Fibroblast of skin of right biceps (primary cell): ENCODE results near the gene C4A.
"Not testable (repeated sequence)": the region's sequence is repeated elsewhere in the genome, so short reads cannot be mapped to it uniquely, and the experiment has no call there.

Experiments used
- DNase-seq: peaks from one replicate; pipeline ENCODE4 v3.0.0-alpha.2; 2013

The C4A gene

DNA sequence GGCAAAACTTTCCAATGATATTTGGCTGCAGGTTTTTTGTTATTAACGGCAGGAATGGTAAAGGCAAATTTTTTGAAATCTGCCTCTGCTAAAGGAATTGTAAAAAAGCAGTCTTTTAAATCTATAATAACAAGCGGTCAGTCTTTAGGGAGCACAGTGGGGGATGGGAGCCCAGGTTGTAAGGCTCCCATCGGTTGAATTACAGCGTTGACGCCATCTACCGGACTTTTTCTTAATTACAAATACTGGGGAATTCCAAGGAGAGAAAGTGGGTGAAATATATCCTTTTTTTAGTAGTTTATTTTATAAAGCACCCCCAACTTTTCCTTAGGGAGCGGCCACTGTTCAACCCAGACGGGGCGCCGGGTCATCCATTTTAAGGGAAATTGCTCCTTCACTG is 7.5 kb downstream of the C4A start:
- not testable (repeated sequence) for DNase-seq

DNA sequence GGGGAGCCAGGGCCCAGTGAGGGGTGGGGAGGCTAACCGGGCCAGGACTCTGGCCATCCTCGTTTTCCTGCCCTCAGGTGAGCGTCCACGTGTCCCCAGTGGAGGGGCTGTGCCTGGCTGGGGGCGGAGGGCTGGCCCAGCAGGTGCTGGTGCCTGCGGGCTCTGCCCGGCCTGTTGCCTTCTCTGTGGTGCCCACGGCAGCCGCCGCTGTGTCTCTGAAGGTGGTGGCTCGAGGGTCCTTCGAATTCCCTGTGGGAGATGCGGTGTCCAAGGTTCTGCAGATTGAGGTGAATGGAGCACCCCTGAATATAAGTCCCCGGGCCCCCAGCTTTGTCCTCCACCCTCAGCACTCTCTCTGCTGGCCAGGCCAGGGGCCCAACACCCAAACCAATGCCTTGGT is 12.6 kb downstream of the C4A start:
- DNase-seq = not testable (repeated sequence)

DNA sequence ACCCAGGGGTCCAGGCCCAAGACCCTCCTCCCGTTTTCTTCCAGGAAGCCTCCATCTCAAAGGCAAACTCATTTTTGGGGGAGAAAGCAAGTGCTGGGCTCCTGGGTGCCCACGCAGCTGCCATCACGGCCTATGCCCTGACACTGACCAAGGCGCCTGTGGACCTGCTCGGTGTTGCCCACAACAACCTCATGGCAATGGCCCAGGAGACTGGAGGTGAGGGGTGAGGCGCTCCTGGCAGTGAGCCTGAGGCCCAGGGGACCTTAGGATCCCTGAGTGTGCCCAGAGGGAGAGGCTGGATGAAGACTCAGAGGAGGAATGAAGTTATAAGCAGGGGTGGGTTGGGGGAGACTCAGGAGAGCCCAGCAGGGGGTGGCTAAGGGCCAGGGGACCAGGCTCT is 14.5 kb downstream of the C4A start:
- DNase-seq = not testable (repeated sequence)

DNA sequence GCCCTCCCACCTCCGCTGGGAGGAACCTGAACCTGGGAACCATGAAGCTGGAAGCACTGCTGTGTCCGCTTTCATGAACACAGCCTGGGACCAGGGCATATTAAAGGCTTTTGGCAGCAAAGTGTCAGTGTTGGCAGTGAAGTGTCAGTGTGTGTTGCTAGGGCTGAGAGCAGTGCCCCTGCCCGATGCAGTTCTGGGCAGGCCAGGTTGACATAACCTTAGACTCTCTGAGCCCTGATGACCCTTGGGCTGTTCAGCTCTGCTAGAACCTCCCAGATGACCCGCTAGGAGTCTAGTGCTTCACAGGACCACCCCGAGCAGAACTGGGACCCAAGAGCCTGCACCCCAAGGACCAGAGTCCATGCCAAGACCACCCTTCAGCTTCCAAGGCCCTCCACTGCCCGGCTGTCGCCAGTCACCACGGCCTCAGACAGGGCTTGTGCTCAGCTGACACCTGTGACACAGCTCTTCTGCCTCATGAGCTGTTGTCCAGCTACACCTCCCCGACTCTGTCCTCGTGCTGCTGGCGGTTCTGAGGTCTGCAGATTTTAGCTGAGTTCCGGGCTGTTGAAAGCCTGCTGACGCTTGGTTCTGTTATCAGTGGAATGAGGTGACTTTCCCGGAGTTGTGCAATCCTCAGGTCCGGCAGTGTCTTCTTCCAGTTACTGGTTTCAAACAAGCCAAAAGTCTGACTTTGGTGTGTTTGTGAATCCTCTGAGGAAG is 20.9 kb downstream of the C4A start:
- DNase-seq = not testable (repeated sequence)

DNA sequence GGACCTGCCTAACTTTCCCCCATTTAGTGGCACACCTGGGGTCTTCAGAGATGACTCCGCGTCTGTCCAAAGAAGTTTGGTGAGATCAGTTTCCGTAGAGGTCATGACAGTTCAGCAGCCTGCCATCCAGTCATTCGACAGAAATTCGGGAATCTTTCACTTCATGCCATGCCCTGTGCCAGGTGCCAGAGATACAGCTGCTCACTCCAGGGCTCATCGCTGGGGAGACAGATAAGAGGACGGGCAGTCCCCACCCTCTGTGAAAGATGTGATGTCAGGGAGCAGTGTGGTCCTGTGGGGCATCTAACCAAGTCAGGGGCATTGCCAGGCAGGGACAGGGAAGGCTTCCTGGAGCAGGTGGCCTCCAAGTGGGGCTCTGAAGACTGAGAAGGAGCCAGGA is 21.4 kb downstream of the C4A start:
- DNase-seq = not testable (repeated sequence)

DNA sequence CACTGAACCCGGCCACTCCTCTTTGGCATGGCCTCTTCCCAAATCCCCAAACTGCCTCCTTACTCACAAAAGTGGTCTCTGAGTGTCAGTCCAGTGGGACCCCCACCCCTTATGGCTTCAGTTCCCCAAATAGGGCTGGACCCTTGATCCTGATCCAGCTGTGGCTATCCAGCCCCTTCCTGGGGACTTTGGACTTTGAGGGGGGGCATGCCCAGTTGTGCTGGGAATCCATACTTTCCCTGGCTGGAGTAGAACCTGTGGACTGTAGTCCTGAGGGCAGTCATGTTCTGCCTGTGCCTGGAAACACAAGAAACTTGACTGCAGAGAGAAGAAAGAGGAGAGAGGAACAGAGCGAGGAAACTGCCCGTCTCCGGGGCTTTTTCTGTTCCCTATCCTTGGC is 22.5 kb downstream of the C4A start:
- not testable (repeated sequence) for DNase-seq

DNA sequence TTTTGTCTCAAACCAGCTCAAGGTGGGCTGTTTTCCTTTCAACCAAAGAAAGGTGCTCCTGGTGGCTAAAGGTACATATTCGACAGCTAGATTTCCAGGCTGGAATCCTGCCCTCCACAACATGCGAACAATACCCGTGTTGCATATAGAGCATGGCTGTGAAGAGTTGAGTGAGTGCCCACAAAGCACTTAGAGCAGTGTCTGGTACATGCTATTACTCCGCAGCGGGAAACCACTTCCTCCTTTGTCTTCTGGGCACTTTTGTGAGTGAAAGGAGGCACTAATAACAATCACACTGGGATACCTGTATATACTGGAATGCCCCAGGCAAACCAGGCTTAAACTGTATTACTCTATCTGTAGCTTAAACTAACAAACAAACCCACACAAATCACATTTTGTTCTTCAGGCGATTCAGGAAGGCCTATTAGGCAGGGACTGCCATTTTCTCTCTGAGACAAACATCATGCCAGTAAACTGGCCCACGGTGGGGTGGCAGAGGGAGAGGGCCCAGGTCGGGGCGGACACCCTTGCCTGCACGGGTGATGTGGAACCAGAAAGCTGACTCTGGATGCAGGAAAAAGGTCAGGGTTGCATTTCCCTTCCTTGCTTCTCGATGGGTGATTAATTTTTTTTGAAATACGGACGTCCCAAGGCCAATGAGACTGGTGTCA is 23.1 kb downstream of the C4A start:
- not testable (repeated sequence) for DNase-seq

DNA sequence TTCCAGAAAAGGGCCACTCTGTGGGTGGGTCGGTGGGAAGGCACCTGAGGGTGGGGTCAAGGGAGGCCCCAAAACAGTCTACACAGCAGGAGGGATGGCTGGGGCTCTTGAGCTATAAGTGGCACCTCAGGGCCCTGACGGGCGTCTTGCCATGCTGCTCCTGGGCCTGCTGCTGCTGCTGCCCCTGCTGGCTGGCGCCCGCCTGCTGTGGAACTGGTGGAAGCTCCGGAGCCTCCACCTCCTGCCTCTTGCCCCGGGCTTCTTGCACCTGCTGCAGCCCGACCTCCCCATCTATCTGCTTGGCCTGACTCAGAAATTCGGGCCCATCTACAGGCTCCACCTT is 23.7 kb downstream of the C4A start:
- not testable (repeated sequence) for DNase-seq

DNA sequence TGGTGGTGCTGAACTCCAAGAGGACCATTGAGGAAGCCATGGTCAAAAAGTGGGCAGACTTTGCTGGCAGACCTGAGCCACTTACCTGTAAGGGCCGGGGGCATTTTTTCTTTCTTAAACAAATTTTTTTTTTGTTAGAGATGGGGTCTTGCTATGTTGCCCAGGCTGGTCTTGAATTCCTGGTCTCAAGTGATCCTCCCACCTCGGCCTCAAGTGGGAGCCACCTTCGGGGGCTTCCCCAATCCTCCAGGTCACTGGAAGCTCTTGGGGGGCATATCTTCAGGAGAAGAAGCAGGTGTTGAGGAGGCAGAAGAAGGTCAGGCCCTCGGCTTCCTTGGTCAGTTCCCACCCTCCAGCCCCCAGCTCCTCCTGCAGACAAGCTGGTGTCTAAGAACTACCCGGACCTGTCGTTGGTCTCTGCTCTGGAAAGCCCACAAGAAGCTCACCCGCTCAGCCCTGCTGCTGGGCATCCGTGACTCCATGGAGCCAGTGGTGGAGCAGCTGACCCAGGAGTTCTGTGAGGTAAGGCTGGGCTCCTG is 24.2 kb downstream of the C4A start:
- not testable (repeated sequence) for DNase-seq

DNA sequence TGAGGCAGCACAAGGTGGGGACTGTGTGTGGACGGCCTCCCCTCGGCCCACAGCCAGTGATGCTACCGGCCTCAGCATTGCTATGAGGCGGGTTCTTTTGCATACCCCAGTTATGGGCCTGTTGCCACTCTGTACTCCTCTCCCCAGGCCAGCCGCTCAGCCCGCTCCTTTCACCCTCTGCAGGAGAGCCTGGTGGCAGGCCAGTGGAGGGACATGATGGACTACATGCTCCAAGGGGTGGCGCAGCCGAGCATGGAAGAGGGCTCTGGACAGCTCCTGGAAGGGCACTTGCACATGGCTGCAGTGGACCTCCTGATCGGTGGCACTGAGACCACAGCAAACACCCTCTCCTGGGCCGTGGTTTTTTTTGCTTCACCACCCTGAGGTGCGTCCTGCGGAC is 25.2 kb downstream of the C4A start:
- not testable (repeated sequence) for DNase-seq

DNA sequence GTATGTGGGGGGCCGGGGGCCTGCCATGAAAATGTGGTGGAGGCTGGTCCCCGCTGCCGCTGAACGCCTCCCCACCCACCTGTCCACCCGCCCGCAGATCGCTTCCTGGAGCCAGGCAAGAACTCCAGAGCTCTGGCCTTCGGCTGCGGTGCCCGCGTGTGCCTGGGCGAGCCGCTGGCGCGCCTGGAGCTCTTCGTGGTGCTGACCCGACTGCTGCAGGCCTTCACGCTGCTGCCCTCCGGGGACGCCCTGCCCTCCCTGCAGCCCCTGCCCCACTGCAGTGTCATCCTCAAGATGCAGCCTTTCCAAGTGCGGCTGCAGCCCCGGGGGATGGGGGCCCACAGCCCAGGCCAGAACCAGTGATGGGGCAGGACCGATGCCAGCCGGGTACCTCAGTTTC is 26.2 kb downstream of the C4A start:
- not testable (repeated sequence) for DNase-seq

DNA sequence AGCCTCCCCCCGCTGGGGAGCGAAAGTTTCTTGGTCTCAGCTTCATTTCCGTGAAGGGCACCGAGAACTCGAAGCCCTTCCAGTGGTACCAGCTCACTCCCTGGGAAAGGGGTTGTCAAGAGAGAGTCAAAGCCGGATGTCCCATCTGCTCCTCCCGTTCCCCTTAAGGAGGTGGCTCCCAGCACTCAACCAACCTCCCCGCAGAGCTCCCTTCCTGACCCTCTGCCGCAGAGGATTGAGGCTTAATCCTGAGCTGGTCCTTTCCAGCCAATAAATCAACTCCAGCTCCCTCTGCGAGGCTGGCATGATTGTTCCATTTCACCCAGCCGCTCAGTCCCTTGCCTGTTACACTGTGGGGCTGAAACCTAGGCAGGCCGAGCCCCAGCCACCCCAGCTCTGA is 26.8 kb downstream of the C4A start:
- DNase-seq = not testable (repeated sequence)

DNA sequence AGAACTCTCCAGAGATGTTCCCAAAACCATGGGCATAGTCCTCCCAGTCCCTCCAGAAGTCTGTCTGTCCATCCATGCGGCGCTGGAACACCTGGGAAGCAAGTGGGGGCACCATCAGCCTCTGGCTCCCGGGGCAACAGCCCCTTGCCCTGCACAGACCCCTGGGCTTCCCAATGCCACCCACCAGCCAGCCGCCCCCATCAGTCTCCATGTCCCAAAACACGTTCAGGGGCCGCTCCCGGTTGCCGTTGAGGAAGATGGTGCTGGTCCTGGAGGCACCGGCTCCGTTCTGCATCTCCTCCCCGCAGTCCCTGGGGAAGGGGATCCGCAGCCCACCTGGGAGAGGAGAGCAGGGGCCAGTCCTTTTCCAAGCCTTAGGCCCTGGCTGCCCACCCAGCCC is 27.7 kb downstream of the C4A start:
- not testable (repeated sequence) for DNase-seq

DNA sequence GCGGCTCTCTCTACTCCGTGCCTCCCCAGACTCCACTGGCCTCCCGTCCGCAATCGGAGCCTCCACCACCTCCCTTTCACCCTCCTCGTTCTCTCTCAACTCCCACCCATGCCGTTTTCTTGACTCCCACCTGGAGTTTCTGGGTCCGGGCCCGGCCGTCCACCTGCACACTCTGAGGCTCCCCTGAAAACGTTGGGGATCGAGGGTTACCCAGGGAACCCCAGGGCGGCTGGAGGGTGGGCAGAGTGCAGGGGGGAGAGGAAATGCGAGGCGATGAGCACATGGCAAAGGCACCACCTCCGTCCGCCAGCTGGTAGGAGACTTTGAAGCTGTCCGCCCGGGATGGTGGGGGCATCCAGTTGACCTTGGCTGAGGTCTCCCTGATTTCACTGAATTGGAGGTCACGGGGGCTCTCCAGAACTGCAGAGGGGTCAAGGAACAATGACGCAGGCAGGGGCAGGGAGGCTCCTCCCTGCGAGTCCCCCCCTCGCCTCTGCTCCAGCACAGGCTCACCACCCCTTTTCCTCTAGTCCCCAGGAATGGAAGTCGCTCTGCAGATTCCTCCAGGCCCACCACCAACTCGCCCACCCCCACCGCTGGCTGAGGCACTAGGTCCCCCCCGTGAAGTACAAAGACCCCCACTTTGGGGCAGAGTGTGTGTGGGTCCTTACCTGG is 29.1 kb downstream of the C4A start:
- DNase-seq = not testable (repeated sequence)

DNA sequence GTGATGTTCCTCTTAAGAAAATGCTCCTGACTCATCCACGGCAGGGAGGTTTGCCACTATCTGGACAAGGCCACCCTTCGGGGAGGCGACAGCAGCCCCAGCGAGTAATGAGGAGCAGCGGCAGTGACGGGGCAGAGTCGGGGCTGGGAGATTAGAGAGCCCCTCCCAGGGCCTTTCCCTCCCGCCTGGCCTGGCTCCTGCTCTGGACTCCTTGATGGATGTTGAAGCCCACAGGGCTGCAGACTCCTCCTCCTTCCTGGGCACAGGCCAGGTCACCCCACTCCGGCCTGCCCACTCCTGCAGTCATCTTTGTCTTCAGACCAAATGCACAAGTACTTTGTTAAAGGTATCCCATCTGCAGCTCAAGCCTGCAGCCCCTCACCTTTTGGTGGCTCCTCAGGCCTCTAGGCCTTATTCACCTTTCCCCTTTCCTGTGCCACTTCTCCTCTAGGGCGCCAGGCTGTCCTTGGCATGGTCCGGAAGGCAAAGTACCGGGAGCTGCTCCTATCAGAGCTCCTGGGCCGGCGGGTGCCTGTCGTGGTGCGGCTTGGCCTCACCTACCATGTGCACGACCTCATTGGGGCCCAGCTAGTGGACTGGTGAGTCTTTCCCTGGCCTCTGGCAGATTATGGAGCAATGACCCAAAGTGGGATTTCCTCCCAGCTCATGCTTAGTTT is 31.2 kb downstream of the C4A start:
- DNase-seq = not testable (repeated sequence)

DNA sequence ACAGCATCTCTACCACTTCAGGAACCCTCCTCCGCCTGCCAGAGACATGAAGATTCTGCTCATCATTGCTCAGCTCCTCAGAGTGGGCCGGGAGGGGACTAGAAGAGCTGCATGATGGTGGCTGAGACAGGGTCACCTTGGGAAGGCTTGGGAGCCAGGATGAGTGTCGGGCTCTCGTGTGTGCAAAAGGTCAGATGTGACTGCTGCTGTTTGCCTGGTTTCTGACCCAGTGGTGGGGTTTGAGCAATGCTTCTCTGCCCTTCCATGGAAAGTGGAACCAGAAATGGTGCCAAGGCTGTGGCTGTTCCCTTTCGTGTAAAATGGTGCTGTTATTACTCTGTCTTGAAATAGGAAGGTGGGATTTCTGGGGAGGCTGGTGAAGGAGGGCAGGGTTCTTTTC is 31.9 kb downstream of the C4A start:
- DNase-seq = not testable (repeated sequence)

DNA sequence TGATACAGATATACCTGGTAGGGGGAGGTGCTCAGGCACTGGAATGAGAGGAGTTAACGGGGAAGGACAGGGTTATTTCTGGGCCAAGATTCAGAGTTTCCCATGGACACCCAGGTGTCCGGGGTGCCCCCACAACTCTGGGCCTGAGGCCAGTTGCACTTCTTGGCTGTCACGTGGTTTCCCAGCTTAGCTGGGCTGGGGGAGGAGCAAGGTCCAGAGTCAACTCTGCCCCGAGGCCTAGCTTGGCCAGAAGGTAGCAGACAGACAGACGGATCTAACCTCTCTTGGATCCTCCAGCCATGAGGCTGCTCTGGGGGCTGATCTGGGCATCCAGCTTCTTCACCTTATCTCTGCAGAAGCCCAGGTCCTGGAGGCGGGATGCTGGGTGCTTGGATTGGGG is 32.7 kb downstream of the C4A start, which contains the start of gene C4B:
Gene C4B, plus strand, starts transcription at position 249 of the 400 bp plus-strand sequence. Its CDS starts 51 bp downstream, at position 300.
- DNase-seq = not testable (repeated sequence)

DNA sequence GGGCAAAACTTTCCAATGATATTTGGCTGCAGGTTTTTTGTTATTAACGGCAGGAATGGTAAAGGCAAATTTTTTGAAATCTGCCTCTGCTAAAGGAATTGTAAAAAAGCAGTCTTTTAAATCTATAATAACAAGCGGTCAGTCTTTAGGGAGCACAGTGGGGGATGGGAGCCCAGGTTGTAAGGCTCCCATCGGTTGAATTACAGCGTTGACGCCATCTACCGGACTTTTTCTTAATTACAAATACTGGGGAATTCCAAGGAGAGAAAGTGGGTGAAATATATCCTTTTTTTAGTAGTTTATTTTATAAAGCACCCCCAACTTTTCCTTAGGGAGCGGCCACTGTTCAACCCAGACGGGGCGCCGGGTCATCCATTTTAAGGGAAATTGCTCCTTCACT is 40.2 kb downstream of the C4A start:
- DNase-seq = not testable (repeated sequence)

DNA sequence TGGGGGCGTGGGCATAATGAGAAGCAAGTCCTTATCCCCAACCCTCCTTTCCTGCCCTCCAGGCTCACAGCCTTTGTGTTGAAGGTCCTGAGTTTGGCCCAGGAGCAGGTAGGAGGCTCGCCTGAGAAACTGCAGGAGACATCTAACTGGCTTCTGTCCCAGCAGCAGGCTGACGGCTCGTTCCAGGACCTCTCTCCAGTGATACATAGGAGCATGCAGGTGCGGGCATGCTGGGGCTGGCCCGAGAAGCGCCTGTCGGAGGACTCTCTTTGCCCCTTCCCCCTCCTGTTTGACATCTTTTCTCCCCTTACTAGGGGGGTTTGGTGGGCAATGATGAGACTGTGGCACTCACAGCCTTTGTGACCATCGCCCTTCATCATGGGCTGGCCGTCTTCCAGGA is 46.8 kb downstream of the C4A start:
- DNase-seq = not testable (repeated sequence)

DNA sequence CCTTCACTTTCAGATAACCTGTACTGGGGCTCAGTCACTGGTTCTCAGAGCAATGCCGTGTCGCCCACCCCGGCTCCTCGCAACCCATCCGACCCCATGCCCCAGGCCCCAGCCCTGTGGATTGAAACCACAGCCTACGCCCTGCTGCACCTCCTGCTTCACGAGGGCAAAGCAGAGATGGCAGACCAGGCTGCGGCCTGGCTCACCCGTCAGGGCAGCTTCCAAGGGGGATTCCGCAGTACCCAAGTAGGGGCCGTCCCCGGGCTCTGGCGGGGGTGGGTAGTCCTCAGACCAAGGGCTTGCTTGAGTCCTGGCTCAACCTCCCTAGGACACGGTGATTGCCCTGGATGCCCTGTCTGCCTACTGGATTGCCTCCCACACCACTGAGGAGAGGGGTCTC is 47.7 kb downstream of the C4A start:
- not testable (repeated sequence) for DNase-seq

DNA sequence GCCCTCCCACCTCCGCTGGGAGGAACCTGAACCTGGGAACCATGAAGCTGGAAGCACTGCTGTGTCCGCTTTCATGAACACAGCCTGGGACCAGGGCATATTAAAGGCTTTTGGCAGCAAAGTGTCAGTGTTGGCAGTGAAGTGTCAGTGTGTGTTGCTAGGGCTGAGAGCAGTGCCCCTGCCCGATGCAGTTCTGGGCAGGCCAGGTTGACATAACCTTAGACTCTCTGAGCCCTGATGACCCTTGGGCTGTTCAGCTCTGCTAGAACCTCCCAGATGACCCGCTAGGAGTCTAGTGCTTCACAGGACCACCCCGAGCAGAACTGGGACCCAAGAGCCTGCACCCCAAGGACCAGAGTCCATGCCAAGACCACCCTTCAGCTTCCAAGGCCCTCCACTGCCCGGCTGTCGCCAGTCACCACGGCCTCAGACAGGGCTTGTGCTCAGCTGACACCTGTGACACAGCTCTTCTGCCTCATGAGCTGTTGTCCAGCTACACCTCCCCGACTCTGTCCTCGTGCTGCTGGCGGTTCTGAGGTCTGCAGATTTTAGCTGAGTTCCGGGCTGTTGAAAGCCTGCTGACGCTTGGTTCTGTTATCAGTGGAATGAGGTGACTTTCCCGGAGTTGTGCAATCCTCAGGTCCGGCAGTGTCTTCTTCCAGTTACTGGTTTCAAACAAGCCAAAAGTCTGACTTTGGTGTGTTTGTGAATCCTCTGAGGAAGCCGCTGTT is 53.6 kb downstream of the C4A start:
- not testable (repeated sequence) for DNase-seq

DNA sequence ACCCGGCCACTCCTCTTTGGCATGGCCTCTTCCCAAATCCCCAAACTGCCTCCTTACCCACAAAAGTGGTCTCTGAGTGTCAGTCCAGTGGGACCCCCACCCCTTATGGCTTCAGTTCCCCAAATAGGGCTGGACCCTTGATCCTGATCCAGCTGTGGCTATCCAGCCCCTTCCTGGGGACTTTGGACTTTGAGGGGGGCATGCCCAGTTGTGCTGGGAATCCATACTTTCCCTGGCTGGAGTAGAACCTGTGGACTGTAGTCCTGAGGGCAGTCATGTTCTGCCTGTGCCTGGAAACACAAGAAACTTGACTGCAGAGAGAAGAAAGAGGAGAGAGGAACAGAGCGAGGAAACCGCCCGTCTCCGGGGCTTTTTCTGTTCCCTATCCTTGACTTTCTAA is 55.3 kb downstream of the C4A start:
- not testable (repeated sequence) for DNase-seq
